ENCODE data around the gene TMCO6. TPM values are rescaled to one million over a fixed set of nuclear protein-coding genes. Genes with fewer than 3 reads are reported as not detected.
A peak's percentile ranks its signal among the peaks of the same experiment; 100 is the strongest.

Gene TMCO6
- total and polyA plus RNA-seq, 9 of the 15 experiments (the other 6 are each of a cell fraction or from before 2014, with no cell fraction given): 3.4 to 46.4 (median 16.7) TPM

- no peak for TF ChIP-seq ZFP91 (CRISPR knock-in tag; IDR thresholded peaks at IDR 0.05)
- no peak for TF ChIP-seq USF2 (CRISPR knock-in tag; IDR thresholded peaks at IDR 0.05)
- no peak for TF ChIP-seq ZBED1 (IDR thresholded peaks at IDR 0.05)
- no peak for TF ChIP-seq GATAD2B (IDR thresholded peaks at IDR 0.05; ENCODE audit: borderline replicate concordance)
- TF ChIP-seq HDAC8 (tag; IDR thresholded peaks at IDR 0.05): no peak
- no peak for TF ChIP-seq ZNF280B (CRISPR knock-in tag; IDR thresholded peaks at IDR 0.05)
- TF ChIP-seq ZNF282 (CRISPR knock-in tag; IDR thresholded peaks at IDR 0.05): no peak
- TF ChIP-seq ZNF830 (CRISPR knock-in tag; IDR thresholded peaks at IDR 0.05): no peak
- TF ChIP-seq POLR2G (IDR thresholded peaks at IDR 0.05; ENCODE audit: low read depth, low read length): no peak
- TF ChIP-seq ZNF384 (IDR thresholded peaks at IDR 0.05; ENCODE audit: low read depth, low read length): no peak
- TF ChIP-seq ZBTB7A (IDR thresholded peaks at IDR 0.05; ENCODE audit: borderline replicate concordance, control insufficient read depth, low read depth, low read length): no peak
- TF ChIP-seq TAF1 (IDR thresholded peaks at IDR 0.05; ENCODE audit: control insufficient read depth, extremely low read depth, insufficient read depth, low read length, severe bottlenecking): no peak
- TF ChIP-seq THRB (CRISPR knock-in tag; conservative IDR thresholded peaks at IDR 0.05): 0 out of 2 replicates have a peak, but pooled peaks have one; percentile 33
- no peak for TF ChIP-seq CREB5 (CRISPR knock-in tag; IDR thresholded peaks at IDR 0.05)
- TF ChIP-seq MAZ (CRISPR knock-in tag; conservative IDR thresholded peaks at IDR 0.05 in 1 of 2, IDR thresholded peaks at IDR 0.05 in 1 of 2): 0 out of 4 replicates have a peak, but pooled peaks of 1 of the 2 experiments have one; percentile 20
- peak in 1 of 2 experiments; percentile 86; a peak in 2 of 4 replicates for TF ChIP-seq MLLT1 (IDR thresholded peaks at IDR 0.05)
- TF ChIP-seq HDGF (IDR thresholded peaks at IDR 0.05): 0 out of 2 replicates have a peak, but pooled peaks have one; percentile 46
Measured at GRCh38 chr5:140637371-140638100, 1.7 kb upstream of the TMCO6 start (continued).

Data from K562 (cell line).